Testis (tissue), 3 donors: ENCODE results near the gene SDHC. TPM values are rescaled to one million over a fixed set of nuclear protein-coding genes. Genes with fewer than 3 reads are reported as not detected.

ENCODE experiments used
- DNase-seq: peaks from one replicate; pipeline ENCODE4 v3.0.0-alpha.2; 2019
- H3K27ac ChIP-seq, 2 donors: fragments of 200-600 bp; sonication (generic); one replicate each; pipeline ENCODE4 v1.5.1; 2019
- H3K27me3 ChIP-seq: fragments of 200-600 bp; sonication (generic); one replicate; pipeline ENCODE4 v1.5.1; 2019
- H3K36me3 ChIP-seq: fragments of 200-600 bp; sonication (generic); one replicate; pipeline ENCODE4 v1.5.1; 2017; ENCODE audit warnings: low read depth; ENCODE audit errors: missing control alignments
- H3K4me1 ChIP-seq: fragments of 200-600 bp; sonication (generic); one replicate; pipeline ENCODE4 v1.5.1; 2019
- H3K4me3 ChIP-seq, 2 donors: fragments of 200-600 bp; sonication (generic); one replicate each; pipeline ENCODE4 v1.5.1; 2017 to 2019
- H3K9me3 ChIP-seq: fragments of 200-600 bp; sonication (generic); one replicate; pipeline ENCODE4 v1.5.1; 2017
- POLR2A ChIP-seq: fragments of 450-650 bp; IDR thresholded peaks from one replicate; pipeline ENCODE4 v1.6.1; 2017; ENCODE audit warnings: antibody characterized with exemption, mild to moderate bottlenecking, moderate library complexity
- WGBS, 2 donors: methylation state at CpG; one replicate each; pipeline ENCODE4 v1.1.5; 2018; 5-methylcytosine and 5-hydroxymethylcytosine counted together
- intact Hi-C: fragments of 100-400 bp; cut with DNase I; formaldehyde crosslinking; loops from one replicate; pipeline ENCODE4 v1.15.1; 2023; ENCODE audit warnings: low total_unique reads
- polyA plus RNA-seq: library from polyadenylated mRNA; stranded (reverse); fragments of 350-450 nt; fragmentation: Illumina TruSeq; extraction: RNeasy Lipid Tissue Mini Kit (QIAGEN cat#74804); gene quantifications from one replicate; pipeline ENCODE4 v1.2.3, GENCODE V29; 2014; ENCODE audit warnings: low read depth, low replicate concordance; ENCODE audit not compliant: insufficient read depth
- total RNA-seq, 2 donors: library from RNA; depleted of rRNA; stranded (reverse); fragments of >200 nt; gene quantifications; one replicate each; pipeline ENCODE4 v1.2.3, GENCODE V29; 2016
- TF ChIP-seq, protein P1 (sequence below), 3 experiments: fragments of 450-650 bp in 2 of 3; fragments of 200-600 bp in 1 of 3; sonication (generic) in 1 of 3; IDR thresholded peaks; one replicate each; pipeline ENCODE4 v1.5.1; 2016 to 2019; ENCODE audit warnings: antibody characterized with exemption in 3 of 3, mild to moderate bottlenecking in 2 of 3, moderate library complexity in 1 of 3

The SDHC gene
- total and polyA plus RNA-seq, 3 donors from 2014 or later = 55.3 to 188 (median 84.2) TPM

DNA sequence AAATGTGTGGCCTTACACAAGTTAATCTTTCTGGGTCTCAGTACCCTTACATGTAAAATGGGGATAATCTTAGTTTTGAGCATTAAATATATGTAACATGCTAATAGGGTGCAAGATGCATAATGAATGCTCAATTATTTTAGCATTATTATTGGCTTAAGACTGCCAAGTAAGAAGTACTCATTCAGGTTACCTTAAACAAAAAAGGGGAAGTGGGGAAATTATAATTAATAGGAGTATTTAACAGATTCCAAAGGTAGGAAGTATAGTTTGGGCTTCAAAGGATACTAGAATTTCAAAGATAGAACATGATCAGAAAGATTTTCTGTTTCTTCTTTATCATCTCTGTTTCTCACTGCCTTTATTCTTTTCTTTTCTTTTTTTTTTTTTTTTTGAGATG lies 59.3 kb downstream of the SDHC start:
- H3K27me3 ChIP-seq = no peaks in the 10 kb centered on the region
- DNase-seq = no peak
- TF ChIP-seq POLR2A = no peak
- TF ChIP-seq, protein P1, sequence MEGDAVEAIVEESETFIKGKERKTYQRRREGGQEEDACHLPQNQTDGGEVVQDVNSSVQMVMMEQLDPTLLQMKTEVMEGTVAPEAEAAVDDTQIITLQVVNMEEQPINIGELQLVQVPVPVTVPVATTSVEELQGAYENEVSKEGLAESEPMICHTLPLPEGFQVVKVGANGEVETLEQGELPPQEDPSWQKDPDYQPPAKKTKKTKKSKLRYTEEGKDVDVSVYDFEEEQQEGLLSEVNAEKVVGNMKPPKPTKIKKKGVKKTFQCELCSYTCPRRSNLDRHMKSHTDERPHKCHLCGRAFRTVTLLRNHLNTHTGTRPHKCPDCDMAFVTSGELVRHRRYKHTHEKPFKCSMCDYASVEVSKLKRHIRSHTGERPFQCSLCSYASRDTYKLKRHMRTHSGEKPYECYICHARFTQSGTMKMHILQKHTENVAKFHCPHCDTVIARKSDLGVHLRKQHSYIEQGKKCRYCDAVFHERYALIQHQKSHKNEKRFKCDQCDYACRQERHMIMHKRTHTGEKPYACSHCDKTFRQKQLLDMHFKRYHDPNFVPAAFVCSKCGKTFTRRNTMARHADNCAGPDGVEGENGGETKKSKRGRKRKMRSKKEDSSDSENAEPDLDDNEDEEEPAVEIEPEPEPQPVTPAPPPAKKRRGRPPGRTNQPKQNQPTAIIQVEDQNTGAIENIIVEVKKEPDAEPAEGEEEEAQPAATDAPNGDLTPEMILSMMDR (IDR thresholded peaks at IDR 0.05) = no peak
- no peaks in the 10 kb centered on the region for H3K4me1 ChIP-seq
- intact Hi-C loops = no loop called here
- H3K9me3 ChIP-seq = no peaks in the 10 kb centered on the region
- H3K4me3 ChIP-seq = no peak overlapping the region
- H3K27ac ChIP-seq = no peak overlapping the region
- no peaks in the 10 kb centered on the region for H3K36me3 ChIP-seq

DNA sequence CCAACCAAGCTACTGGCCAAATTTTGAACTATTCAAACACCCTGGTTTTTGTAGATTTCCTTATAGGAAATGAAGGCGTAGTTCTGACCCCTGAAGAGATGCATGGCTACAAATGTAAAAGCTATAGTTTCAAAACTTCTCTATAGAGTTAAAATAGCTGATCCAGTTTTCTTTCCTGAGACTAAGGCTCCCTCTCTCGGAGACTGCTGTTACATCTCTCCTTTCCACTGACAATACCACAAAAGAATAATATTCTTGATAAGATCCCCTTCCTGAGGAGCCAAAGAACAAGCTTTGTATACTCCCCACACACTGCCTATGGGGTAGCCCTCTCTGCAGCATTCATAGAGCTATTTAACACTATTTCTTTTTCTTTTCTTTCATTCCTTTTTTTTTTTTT lies 60.2 kb downstream of the SDHC start:
- Histone ChIP-seq H3K27me3 (no peaks in the 10 kb centered on the region), H3K9me3 (no peaks in the 10 kb centered on the region), H3K4me3 (no peak overlapping the region), H3K36me3 (no peaks in the 10 kb centered on the region), H3K4me1 (no peaks in the 10 kb centered on the region), H3K27ac (no peak overlapping the region)
- no peak for TF ChIP-seq POLR2A
- TF ChIP-seq, protein P1 (IDR thresholded peaks at IDR 0.05) = no peak
- 41 to 49% methylated on average over 2 of the region's 2 CpGs for WGBS, 2 donors
- DNase-seq = no peak
- intact Hi-C loops = no loop called here

DNA sequence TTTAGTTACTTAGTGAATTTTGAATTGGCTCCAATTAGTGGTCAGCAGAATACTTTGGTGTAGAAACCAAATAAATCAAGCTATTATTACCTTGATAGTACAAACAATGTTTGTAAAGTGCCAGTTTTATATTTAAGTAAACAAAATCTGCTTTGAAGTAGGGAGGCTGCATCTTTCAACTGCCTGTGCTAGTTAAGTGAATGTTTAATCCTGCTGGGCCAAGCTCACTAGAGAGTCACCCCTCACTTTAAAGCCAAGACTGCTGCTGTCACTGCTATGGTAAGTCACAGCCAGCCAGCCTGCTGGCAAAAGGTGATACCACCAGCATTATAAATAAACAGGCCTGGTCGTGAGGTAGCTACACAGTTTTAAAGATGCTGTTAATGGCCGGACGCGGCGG lies 63.8 kb downstream of the SDHC start:
- H3K4me1 ChIP-seq = peaks cover 8% of the 10 kb centered on the region
- no peak for TF ChIP-seq POLR2A
- no peaks in the 10 kb centered on the region for H3K36me3 ChIP-seq
- H3K4me3 ChIP-seq = no peak overlapping the region
- no peak for DNase-seq
- no peaks in the 10 kb centered on the region for H3K27me3 ChIP-seq
- H3K9me3 ChIP-seq = no peaks in the 10 kb centered on the region
- intact Hi-C loops = no loop called here
- H3K27ac ChIP-seq = no peak overlapping the region
- 52 to 61% methylated on average over 5 of the region's 5 CpGs for WGBS, 2 donors

DNA sequence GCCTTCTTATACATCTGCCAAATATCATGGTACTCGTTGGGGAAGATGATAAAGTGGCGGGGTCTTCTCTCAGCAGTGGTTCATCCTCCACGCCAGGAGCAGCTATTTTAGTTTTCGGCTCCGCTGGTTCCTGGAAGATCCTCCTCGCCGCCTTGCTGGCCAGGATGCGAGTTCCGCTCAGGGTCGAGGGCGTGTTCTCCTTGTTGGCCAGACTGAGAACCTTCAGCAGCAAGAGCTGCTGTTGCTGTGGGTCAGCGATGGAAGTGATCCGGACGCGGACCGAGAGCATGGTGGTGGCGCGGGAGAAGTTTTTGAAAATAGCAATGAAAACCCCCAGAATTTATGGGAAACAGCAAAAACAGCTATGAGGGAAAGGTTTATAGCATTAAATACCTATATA lies 64.9 kb downstream of the SDHC start:
- H3K27ac ChIP-seq = no peak overlapping the region
- no peak for DNase-seq
- 62 to 63% methylated on average over 18 of the region's 18 CpGs for WGBS, 2 donors
- H3K36me3 ChIP-seq = no peaks in the 10 kb centered on the region
- TF ChIP-seq, protein P1 (IDR thresholded peaks at IDR 0.05) = no peak
- TF ChIP-seq POLR2A = no peak
- no peaks in the 10 kb centered on the region for H3K27me3 ChIP-seq
- no peaks in the 10 kb centered on the region for H3K9me3 ChIP-seq
- H3K4me1 ChIP-seq = peaks cover 8% of the 10 kb centered on the region
- H3K4me3 ChIP-seq = no peak overlapping the region
- intact Hi-C loops = no loop called here

DNA sequence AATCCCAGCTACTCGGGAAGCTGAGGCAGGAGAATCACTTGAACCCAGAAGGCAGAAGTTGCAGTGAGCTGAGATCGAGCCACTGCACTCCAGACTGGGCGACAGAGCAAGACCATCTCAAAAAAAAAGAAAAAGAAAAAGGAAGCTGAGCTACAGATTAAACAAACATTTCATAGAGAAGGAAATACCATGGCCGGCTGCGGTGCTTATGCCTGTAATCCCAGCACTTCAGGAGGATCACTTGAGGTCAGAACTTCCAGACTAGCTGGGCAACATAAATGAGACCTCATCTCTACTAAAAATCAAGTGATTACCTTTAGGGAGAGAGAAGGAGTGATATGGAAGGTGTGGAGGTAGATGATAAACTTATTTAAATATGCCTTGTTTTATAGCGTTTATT lies 67.5 kb downstream of the SDHC start:
- Histone ChIP-seq H3K27ac (no peak overlapping the region), H3K4me1 (peaks cover 8% of the 10 kb centered on the region), H3K9me3 (no peaks in the 10 kb centered on the region), H3K36me3 (no peaks in the 10 kb centered on the region), H3K27me3 (no peaks in the 10 kb centered on the region), H3K4me3 (no peak overlapping the region)
- DNase-seq = no peak
- intact Hi-C loops = loop anchor here (10.0 kb wide), 1 partner anchor 167 kb away; the partner anchor contains the start of gene FCER1G
- no peak for TF ChIP-seq POLR2A
- TF ChIP-seq, protein P1 (IDR thresholded peaks at IDR 0.05) = no peak
- WGBS, 2 donors = 71 to 79% methylated on average over 6 of the region's 6 CpGs
